HEK293T (cell line): Measurements from ENCODE around the gene ACAN.

ENCODE experiments used
- CTCF ChIA-PET: fragments of 350-600 bp; formaldehyde crosslinking; extraction: SDS; loops from one replicate; lab custom pipeline; 2021; ENCODE audit warnings: antibody characterized with exemption, inconsistent platforms; lab: Yijun Ruan, JAX
- POLR2A ChIA-PET: fragments of 350-600 bp; formaldehyde crosslinking; extraction: SDS; loops from one replicate; lab custom pipeline; 2020; ENCODE audit warnings: antibody characterized with exemption, inconsistent platforms; lab: Yijun Ruan, JAX
- DNase-seq: peaks from one replicate; pipeline ENCODE4 v3.0.0; 2012; ENCODE audit warnings: mixed read lengths; ENCODE audit errors: extremely low spot score
- ARNT ChIP-seq: fragments of 450-650 bp; IDR thresholded peaks from 2 replicates; pipeline ENCODE4 v1.6.1; 2017; ENCODE audit warnings: mild to moderate bottlenecking
- BHLHE40 ChIP-seq: fragments of 450-650 bp; IDR thresholded peaks from 2 replicates; pipeline ENCODE4 v1.6.1; 2016; ENCODE audit warnings: mild to moderate bottlenecking, moderate library complexity, borderline replicate concordance
- CTBP1 ChIP-seq: fragments of 450-650 bp; IDR thresholded peaks from 2 replicates; pipeline ENCODE4 v1.6.1; 2016; ENCODE audit warnings: borderline replicate concordance
- ELF4 ChIP-seq: fragments of 450-650 bp; IDR thresholded peaks from 2 replicates; pipeline ENCODE4 v1.6.1; 2017; ENCODE audit warnings: antibody characterized with exemption
- FOXA1 ChIP-seq: fragments of 450-650 bp; IDR thresholded peaks from 2 replicates; pipeline ENCODE4 v1.6.1; 2016; ENCODE audit warnings: mild to moderate bottlenecking
- FOXK2 ChIP-seq: fragments of 450-650 bp; IDR thresholded peaks from 2 replicates; pipeline ENCODE4 v1.6.1; 2016; ENCODE audit warnings: mild to moderate bottlenecking
- FOXM1 ChIP-seq: fragments of 450-650 bp; IDR thresholded peaks from 2 replicates; pipeline ENCODE4 v1.6.1; 2017; ENCODE audit warnings: mild to moderate bottlenecking, borderline replicate concordance
- HDGF ChIP-seq: fragments of 450-650 bp; IDR thresholded peaks from 2 replicates; pipeline ENCODE4 v1.6.1; 2017; ENCODE audit warnings: antibody characterized with exemption, borderline replicate concordance
- L3MBTL2 ChIP-seq: fragments of 450-650 bp; conservative IDR thresholded peaks from 2 replicates; pipeline ENCODE4 v1.6.1; 2016; ENCODE audit warnings: mild to moderate bottlenecking
- LEF1 ChIP-seq: fragments of 450-650 bp; IDR thresholded peaks from 2 replicates; pipeline ENCODE4 v1.6.1; 2017; ENCODE audit warnings: mild to moderate bottlenecking, borderline replicate concordance
- NFRKB ChIP-seq: fragments of 450-650 bp; IDR thresholded peaks from 2 replicates; pipeline ENCODE4 v1.6.1; 2016; ENCODE audit warnings: mild to moderate bottlenecking, moderate library complexity
- SP1 ChIP-seq: fragments of 450-650 bp; IDR thresholded peaks from 2 replicates; pipeline ENCODE4 v1.6.1; 2017
- SUZ12 ChIP-seq: fragments of 450-650 bp; IDR thresholded peaks from 2 replicates; pipeline ENCODE4 v1.6.1; 2016; ENCODE audit warnings: mild to moderate bottlenecking
- TARDBP ChIP-seq: fragments of 450-650 bp; IDR thresholded peaks from 2 replicates; pipeline ENCODE4 v1.6.1; 2016
- ZNF384 ChIP-seq: fragments of 450-650 bp; IDR thresholded peaks from 2 replicates; pipeline ENCODE4 v1.6.1; 2016
- TF ChIP-seq, protein P1 (sequence below): fragments of 450-650 bp; IDR thresholded peaks from 2 replicates; pipeline ENCODE4 v1.6.1; 2016

ACAN gene

DNA sequence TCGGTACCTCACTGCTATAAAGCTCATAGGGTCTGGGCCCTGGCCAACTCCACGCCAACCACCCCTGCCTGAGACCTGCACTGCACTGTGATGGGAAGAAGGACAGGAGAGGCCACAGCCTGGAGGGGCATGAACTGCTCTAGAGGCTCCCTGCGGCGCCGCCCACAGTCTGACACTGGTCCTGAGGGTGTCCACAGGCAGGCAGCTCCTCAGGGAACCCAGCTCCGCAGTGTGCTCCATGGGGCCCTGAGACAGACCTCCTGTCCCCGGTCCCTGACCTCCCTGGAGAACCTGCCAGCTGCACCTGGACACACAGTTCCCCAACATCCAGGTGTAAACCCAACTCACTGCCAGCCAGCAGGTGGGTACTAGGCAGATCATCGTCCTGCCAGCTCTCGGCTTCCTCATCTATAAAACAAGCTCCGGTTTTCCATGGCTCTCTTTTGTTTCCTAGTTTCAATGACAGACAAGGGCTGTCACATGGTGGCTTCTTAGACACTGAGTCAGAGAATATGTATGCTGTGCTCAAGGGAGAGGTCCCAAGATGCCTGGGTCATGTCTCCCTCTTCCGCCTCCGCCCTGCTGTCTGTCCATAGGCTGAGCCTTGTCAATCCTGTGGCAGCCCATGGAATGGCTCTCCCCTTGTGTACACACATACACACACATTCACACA is 97.2 kb downstream of the ACAN start:
- POLR2A ChIA-PET = no interaction called here
- TF ChIP-seq CTBP1 (no peak), ELF4 (no peak), BHLHE40 (no peak)
- TF ChIP-seq, protein P1, sequence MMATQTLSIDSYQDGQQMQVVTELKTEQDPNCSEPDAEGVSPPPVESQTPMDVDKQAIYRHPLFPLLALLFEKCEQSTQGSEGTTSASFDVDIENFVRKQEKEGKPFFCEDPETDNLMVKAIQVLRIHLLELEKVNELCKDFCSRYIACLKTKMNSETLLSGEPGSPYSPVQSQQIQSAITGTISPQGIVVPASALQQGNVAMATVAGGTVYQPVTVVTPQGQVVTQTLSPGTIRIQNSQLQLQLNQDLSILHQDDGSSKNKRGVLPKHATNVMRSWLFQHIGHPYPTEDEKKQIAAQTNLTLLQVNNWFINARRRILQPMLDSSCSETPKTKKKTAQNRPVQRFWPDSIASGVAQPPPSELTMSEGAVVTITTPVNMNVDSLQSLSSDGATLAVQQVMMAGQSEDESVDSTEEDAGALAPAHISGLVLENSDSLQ = no peak
- CTCF ChIA-PET = interaction anchor here (0.7 kb wide), 1 partner anchor 100 kb away, joined by 5 read pairs; no protein-coding TSS in a partner anchor
- DNase-seq = no peak

DNA sequence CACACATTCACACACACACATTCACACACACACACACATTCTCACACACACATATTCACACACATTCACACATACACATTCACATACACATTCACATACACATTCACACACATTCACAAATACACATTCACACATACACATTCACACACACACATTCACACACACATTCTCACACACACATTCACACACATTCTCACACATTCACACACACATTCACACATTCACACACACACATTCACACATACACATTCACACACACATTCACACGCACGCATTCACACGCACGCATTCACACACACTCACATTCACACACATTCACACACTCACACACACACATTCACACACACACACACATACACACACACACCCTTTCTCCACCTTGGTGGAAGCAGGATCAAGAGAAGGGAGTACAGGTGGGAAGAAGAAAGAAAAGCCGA is 97.8 kb downstream of the ACAN start:
- no peak for TF ChIP-seq ZNF384
- TF ChIP-seq L3MBTL2 = no peak
- TF ChIP-seq TARDBP = peak; percentile 77
- ChIA-PET POLR2A (interaction anchor here (1.2 kb wide), 1 partner anchor 18 kb away, joined by 4 read pairs; no protein-coding TSS in a partner anchor), CTCF (no interaction called here)
- no peak for DNase-seq

DNA sequence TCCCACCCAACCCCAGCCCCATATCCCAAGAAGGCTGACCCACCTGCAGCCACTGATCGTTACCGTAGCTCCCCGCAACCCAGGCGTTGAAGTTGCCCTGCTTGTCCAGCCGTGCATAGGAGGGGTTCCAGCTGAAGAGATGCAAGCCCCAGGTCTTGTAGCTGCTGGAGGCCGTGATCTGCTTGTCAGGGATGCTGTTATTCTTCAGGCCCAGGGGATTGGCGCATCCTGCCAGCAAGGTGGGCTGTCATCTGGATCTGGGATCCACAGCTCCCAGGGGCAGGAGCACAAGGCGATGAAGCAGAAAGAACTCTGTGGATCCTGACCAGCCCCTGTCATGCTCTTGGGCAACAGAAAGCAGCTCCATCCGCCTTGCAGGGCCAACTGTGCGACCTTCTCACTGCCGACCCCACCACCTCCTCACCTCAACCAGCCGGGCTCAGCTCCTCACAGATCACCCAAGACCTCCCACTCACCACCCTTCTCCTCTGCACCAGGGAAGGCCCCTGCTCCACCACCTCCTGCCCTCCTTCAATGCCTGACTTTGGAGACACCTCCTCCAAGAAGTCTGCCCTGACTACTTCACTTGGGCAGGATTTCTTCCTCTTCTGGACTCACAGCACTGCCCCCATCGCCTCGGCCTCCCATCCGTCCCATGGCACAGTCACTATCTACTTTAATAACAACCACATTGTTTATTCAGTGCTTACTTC is 98.4 kb downstream of the ACAN start:
- ChIA-PET CTCF (interaction anchor here (1.0 kb wide), 1 partner anchor 156 kb away, joined by 3 read pairs; no protein-coding TSS in a partner anchor), POLR2A (interaction anchor here (1.2 kb wide), 1 partner anchor 18 kb away, joined by 4 read pairs; no protein-coding TSS in a partner anchor)
- TF ChIP-seq FOXK2 (no peak), L3MBTL2 (no peak), SP1 (no peak), ELF4 (no peak), NFRKB (no peak), SUZ12 (no peak), HDGF (no peak), FOXA1 (no peak), BHLHE40 (no peak), TARDBP (no peak), LEF1 (no peak), ZNF384 (no peak), CTBP1 (no peak), ARNT (no peak), FOXM1 (no peak)
- TF ChIP-seq, protein P1 = no peak
- DNase-seq = no peak

DNA sequence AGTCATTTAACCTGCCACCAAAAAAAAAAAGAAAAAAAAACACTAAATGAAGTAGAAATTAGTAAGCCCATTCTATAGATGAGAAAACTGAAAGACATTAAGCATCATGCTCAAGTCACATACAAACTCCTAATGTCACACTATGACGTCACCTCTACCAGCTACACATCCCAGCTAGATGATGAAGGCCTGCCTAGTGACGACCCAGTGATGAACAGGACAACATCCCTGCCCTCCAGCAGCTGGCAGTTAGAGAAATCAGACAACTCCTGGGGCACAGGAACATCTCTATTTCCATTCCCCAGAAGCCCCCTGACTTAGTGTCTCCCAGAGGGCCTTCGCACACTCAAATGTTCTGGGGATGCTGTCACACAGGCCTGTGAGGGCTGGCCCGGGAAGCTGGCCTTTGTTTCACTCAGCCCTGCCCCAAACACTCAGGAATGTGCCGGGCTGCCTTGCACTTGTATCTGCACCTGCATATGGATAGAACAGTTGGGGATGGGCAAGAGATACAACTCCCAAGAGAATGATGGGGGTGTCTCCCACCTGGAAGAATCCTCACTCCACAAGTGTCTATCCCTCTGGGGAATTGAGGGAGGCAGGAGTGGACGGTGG is 99.1 kb downstream of the ACAN start:
- no peak for DNase-seq
- no peak for TF ChIP-seq NFRKB
- no peak for TF ChIP-seq ZNF384
- no peak for TF ChIP-seq ELF4
- TF ChIP-seq L3MBTL2 = no peak
- no peak for TF ChIP-seq TARDBP
- no peak for TF ChIP-seq LEF1
- TF ChIP-seq CTBP1 = no peak
- TF ChIP-seq SUZ12 = no peak
- TF ChIP-seq, protein P1 = no peak
- CTCF ChIA-PET = interaction anchor here (1.0 kb wide), 2 partner anchors 9 to 155 kb away, joined by 3 read pairs; no protein-coding TSS in a partner anchor
- POLR2A ChIA-PET = interaction anchor here (1.2 kb wide), 1 partner anchor 19 kb away, joined by 4 read pairs; no protein-coding TSS in a partner anchor

DNA sequence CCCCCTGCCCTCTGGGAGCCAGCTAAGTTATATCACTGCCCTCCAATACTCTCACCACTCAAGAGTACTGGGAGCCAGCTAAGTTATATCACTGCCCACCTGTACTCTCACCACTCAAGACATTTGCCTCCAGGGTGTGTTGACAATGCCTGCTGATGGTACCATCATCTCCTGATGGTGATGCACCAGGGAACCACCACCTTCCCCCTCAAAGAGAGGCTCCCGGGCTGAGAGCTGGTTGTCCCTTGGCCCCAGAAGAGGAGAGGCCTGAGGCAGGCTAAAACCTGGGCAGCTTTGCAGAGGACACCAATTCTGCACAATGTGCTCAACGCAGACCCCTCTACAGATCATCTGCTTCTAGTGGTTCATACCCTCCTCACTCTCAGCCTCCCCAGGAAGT is 99.6 kb downstream of the ACAN start:
- CTCF ChIA-PET = interaction anchor here (1.0 kb wide), 1 partner anchor 9 kb away, joined by 3 read pairs; no protein-coding TSS in a partner anchor
- POLR2A ChIA-PET = no interaction called here
- DNase-seq = no peak
- no peak for TF ChIP-seq ARNT
- no peak for TF ChIP-seq SP1
- TF ChIP-seq FOXM1 = no peak

DNA sequence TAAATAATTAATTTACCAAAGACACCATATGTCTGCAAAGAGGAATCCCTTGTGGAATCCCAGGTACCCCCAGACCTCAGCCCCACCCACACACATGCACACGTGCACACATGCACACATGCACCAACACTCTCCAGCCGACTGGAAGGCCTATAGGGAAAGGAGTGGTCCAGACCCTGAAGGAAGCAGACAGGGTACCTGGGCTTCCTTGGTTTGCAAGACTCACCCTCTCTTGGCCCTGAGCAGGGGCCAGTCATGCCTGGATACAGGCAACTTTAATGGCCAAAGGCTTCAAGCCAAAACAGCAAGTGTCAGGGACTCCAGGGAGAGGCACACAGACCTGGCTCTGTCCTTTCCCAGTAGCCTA is 101.0 kb downstream of the ACAN start:
- TF ChIP-seq, protein P1 = no peak
- TF ChIP-seq L3MBTL2 (no peak), TARDBP (no peak), ARNT (no peak)
- ChIA-PET POLR2A (interaction anchor here (1.1 kb wide), 1 partner anchor 9 kb away, joined by 4 read pairs; the partner anchor contains the start of gene MFGE8), CTCF (interaction anchor here (0.5 to 1.9 kb wide), 16 partner anchors 10 to 274 kb away, joined by 3 to 20 read pairs (median 4); partner anchors contain the start of gene MFGE8)
- DNase-seq = no peak
